NB4 (cell line): ENCODE measurements around the gene TMEM225.

ENCODE experiments used
- CTCF ChIP-seq: IDR thresholded peaks from one replicate; pipeline ENCODE4 v1.5.1; 2012; ENCODE audit warnings: low read depth, low read length
- MYC ChIP-seq: IDR thresholded peaks from 2 replicates; pipeline ENCODE4 v1.6.1; 2011; ENCODE audit warnings: low read depth, low read length
- POLR2A ChIP-seq: IDR thresholded peaks from 2 replicates; pipeline ENCODE4 v1.6.1; 2011; ENCODE audit warnings: mild to moderate bottlenecking; ENCODE audit not compliant: insufficient read length; ENCODE audit errors: extremely low read depth

DNA sequence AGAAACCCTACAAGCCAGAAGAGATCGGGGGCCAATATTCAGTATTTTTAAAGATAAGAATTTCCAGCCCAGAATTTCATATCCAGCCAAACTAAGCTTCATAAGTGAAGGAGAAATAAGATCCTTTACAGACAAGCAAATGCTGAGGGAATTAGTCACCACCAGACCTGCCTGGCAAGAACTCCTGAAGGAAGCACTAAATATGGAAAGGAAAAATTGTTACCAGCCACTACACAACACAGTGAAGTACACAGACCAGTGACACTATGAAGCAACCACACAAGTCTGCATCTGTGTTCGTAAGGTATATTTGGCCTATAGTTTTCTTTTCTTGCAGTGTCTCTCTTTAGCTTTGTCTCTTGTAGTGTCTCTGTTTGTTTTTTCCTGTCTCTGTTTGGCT is 29.0 kb downstream of the TMEM225 start:
- TF ChIP-seq CTCF (no peak), MYC (no peak), POLR2A (no peak)
